GM21528 (cell line): ENCODE measurements around the gene MLC1.
"Not testable (repeated sequence)": the region's sequence is repeated elsewhere in the genome, so short reads cannot be mapped to it uniquely, and the experiment has no call there.

Source experiments
- ATAC-seq: cut with Tn5 transposase; IDR thresholded peaks from one replicate; pipeline ENCODE4 v1.9.1; 2021; ENCODE audit warnings: mild to moderate bottlenecking, moderate library complexity; ENCODE audit not compliant: unreplicated experiment, low FRiP score

MLC1 gene

DNA sequence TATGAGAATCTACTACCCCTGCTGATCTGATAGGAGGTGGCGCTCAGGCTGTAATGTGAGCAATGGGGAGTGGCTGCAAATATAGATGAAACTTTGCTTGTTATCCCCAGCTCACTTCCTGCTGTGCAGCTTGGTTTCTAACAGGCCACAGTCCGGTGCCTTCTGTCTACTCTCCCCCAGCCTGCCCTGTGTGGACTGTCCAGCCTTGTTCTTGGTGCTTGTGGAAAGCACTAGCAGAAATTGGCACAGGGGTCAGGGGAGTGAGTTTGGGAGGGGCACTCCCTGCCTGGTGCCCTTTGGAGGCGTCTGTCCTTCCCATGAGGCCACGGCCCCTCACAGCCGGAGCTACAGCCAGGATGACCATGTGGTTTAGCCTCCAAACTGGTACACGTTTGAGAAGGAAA, 18.9 kb upstream of the MLC1 start:
- no peak for ATAC-seq

DNA sequence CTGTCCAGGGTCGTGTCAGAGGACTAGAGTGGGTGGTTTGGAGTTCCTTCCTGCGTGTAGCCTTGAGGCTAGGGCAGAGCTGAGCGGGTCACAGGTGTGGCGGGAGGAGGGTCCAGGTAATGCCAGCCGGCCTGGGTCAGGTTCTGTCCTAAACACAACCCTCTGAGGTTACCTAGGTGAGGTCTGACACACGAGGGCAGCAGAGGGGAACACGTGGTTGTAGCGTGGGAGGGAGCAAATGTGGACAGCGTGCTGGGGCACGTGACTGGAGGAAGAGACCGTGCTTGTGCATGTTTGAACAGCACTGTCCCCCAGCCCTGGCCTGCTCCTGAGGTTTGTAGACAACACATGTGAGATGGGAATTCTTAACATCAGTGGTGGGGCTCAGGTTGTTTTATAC, 17.7 kb upstream of the MLC1 start:
- no peak for ATAC-seq

DNA sequence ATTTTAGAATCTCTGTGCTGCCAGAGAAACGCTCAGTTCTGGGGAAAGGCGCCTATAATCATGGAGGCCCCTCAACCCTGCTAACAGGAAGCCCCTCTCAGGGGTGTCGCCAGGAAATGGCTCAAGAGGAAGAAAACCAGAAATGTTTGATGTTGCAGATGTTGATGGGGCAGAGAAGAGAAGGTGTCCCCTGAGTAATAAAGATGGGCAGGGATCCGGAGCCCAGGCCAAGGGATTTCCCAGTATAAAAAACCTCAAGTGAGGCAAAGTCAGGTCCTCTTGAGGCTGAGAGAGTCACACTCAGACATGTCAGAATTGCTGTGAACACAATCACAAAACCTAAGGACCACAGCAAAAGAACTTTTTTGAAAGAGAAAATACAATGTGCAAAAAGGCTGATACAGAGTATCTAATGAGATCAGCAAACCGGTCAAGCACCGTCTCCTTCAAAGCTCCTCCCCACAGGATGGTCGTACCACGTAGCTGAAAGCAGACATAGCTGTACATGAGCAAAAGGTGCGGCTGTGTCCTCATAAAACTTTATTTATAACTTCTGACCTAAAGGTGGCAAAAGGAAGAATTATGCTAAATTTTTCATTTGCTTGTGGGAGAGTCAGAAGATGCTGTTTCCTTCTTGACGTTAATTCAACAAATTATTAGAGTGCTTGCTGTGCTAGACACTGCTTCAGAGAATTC, 16.8 kb upstream of the MLC1 start:
- ATAC-seq = no peak

DNA sequence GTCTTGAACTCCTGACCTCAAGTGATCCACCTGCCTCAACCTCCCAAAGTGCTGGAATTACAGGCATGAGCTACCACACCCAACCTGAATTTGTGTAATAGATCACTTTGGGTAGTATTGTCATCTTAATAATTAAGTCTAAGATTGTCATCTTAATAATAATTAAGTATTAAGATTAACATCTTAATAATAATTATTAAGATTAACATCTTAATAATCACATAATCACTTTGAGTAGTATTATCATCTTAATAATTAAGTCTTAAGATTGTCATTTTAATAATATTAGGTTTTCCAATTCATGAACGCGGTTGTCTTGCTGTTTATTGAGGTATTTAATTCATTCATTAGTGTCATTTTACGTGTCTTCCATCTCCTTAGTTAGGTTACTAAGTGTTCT, 12.8 kb upstream of the MLC1 start:
- no peak for ATAC-seq

DNA sequence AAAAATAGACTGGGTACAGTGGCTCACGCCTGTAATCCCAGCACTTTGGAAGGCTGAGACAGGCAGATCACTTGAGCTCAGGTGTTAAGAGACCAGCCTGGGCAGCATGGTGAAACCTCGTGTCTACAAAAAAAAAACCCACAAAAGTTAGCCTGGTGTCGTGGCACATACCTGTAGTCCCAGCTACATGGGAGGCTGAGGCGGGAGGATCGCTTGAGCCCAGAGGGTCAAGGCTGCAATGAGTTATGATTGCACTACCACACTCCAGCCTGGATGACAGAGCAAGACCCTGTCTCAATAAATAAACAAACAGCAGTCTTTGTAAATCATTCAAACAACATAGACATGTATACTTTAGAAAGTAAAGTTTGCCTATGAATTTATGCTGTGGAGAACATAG, 7.1 kb upstream of the MLC1 start:
- no peak for ATAC-seq

DNA sequence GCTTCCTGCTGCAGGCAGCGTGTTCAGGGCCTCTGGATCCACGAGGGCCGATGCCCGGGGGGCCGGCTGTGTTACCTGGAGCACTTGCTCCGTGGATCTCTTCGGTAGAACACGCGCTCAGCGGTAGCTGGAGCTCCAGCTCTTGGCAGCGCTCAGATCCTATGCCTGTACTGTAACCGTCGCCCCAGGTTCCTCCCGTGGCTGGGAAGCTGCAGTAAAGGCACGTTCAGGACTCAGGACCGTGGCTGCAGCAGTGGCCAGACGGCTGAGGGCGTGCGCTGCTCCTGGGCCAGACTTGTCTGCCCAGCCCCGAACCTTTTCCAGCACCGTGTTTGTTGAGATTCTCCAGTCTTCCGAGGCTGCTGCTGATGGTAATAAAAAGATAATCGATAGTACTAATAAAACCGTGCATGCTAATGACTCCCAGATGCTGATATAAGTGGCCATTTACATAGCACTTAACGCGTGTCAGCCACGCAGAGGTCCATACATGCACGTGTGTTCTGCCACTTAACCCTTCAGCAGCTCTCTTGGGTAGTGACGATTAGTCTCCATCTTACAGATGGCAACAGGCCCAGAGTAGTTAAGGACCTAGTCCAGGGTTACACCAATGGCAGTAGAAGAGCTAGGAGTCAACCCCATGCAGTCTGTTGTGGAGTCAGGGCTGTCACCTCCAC, 6.0 kb upstream of the MLC1 start:
- no peak for ATAC-seq

DNA sequence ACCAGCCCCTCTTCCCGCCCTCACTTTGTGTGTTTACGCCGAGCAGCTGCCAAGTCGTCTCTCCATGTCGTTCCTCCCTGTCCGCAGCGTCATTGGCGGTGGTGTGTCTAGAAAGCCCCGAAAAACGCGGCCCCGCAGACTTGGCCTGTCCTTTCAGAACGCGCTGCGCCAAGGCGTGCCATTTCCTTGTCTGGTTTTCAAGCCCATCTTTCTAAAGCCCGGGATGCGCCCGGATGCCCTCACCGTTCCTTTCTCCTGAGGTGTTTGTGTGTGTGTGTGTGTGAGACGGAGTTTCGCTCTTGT, 5.1 kb upstream of the MLC1 start:
- ATAC-seq = no peak

DNA sequence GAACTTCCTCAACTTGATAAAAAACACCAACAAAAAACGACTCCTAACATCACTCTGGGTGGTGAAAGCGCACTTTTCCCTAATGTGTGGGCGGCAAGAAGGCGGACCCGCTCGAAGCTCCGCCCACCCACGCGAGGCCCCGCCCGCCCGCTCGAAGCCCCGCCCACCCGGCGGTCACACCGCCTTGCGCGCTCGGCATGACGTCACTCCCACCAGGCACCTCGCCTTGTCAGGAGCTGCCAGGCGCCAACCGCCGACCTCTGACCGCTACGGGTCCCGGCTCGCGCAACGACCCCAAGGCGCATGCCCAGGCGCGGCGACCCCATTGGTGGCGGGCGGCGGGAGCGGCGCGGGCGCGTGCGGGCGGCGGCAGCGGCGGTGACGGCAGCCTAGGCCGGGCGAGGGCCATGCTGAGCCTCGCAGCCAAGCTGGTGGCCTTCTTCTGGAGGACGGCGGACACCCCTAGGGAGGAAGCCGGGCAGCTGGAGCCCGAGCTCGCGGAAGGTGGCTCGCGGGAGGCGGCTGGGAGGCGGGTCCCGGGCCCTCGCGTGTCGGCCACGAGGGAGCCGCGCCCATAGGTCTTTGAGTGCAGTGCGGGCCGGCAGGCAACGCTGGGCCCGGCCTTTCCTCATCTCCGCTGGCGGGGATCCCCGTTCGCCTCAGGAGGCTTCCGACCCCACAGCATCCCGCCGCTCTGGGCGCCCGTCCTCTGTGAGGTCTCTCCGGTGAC, 4.6 kb upstream of the MLC1 start, which contains the start of gene MOV10L1:
MOV10L1 (plus strand) TSS at position 325 of the 730 bp plus-strand sequence; CDS start at position 408, 83 bp downstream.
- no peak for ATAC-seq

DNA sequence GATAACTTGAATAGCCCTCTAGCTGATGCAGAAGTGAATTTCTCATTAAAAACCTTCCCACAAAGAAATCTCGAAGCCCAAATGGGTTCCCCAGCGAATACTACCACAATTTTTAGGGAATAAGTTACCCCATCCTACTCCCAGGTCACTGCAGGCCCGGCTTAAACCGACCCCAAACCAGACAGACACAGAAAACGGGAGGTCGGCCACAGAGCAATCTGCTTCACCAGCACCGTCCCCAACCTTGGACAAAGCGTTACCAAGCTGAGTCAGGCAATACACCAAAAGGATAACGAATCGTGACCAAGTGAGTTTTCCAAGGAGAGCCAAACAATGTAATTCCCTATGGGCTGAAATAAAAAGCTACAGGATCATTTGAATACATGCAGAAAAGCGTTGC, 4.0 kb upstream of the MLC1 start:
- ATAC-seq = no peak

DNA sequence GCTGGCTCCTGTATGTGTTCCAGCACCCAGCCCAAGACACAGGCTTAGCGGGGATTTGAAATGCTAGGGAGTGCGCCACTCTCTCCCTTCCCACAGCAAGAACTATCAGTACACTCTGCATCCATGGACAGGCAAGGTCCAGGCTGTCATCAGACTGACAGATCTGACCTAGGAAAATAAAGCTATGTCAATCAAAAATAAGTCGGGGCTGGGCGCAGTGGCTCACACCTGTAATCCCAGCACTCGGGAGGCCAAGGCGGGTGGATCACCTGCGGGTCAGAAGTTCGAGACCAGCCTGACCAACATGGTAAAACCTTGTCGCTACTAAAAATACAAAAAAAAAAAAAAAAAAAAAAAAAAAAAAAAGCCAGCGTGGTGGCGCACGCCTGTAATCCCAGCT, 2.9 kb upstream of the MLC1 start:
- no peak for ATAC-seq

DNA sequence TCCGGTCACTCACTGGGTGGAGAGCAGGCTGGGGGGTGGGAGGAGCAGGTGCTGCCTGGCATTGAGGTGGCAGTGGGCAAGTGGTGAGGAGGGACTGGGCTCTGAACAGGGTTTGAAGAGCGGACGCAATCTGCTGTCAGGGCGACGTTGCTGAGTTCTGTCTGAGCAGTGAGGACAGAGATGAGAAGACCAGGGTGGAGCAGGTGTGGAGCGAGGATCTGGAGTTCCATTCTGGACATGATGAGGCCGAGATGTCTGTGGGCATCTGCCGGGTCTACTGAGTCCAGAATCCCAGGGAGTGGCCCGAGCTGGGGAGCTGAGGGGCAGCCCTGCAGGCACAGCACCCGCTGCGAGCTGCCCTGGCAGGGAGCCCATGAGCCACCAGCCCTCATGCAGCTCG, 2.4 kb upstream of the MLC1 start:
- ATAC-seq = no peak

DNA sequence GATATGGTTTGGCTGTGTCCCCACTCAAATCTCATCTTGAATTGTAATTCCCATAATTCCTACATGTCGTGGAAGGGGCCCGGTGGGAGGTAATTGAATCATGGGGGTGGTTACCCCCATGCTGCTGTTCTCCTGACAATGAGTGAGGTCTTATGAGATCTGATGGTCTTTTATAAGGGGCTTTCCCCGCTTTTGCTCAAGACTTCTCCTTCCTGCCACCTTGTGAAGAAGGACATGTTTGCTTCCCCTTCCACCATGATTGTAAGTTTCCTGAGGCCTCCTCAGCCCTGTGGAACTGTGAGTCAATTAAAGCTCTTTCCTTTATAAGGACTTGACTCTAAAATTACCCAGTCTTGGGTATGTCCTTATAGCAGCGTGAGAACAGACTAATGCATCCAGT, 1.7 kb upstream of the MLC1 start:
- ATAC-seq = not testable (repeated sequence)

DNA sequence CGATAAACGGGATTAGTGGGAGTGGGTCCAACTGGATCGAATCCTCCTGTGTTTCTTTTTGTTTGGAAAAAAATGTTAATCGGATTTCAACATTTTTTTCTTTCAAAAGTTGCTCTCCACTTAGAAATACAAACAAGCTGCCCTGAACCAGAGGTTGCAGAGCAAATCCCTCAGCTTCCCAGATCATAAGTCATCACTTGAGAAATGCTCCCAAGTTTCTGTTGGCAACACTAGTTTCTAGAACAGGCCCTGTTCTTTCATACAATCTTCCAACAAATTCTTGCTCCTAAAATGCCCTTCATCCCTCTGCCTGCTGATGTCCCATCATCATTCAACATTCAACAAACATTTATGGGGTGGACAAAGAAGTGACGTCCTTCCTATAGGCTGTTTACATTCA, 1.3 kb upstream of the MLC1 start:
- no peak for ATAC-seq

DNA sequence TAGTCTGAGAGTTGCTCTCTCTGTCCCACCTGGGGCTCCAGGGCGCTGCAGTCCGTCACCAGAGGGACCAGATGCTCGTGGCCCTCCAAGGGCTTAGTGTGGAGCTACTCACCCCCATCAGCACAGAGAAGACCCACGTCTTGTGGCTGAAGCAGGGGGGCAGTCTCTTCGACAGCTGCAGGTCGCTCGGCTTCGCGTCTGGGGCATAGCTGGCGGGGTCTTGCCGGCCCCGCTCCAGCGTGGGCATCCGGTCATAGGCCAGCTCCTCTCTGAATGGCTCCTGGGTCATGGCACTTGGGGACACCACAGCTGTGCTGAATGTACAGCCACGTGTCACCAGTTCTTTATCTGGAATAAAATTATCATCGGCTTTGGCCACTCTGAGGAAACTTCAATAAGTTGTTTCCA, 608 bp downstream of the MLC1 start:
- no peak for ATAC-seq

DNA sequence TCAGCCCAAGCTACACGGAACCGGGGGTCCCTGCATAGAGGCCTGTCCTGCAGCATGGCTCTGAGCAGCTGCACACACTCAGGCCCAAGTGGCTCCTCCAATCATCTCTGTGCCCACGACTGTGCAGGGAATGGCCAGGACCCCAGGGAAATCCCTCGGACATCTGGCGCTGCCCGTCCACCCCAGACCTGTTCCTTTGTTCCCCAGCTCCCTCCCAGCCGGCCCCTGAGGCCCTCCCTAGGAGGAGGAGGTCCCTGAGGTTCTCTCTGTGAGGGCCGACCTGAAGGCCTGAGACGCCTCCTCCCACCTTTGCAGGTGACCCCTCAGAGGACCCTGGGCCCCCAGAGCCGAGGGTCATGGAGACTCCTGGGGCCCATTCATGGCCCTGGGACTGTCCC, 1.1 kb downstream of the MLC1 start:
- no peak for ATAC-seq

DNA sequence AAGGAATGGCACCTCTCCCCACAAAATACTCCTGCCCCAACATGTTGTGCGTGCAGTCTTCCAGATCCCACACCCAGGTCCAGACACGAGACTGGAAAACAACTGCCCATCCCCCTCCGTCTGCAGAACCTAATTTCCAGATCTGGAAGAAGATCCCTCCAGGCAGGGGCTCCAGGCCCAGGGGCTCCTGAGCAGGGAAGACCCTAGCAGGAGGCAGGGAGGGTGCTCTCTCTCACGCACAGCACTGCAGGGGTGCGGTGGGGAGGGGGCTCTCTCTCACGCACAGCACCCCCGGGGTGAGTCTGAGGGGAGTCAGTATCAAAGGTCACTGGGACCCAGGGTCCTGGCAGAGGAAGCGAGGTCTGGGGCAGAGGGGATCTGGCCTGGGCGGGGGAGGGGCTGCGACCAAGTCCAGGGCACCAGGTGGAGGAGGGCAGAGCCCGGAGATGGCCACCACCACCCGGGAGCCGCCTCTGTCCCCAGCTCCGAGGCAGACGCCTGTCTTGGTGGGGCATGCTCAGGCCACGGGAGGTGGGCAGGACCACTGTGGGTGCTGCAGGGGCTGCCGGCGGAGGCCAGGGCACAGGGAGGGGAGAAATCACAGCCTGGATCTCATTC, 1.7 kb downstream of the MLC1 start:
- ATAC-seq = no peak

DNA sequence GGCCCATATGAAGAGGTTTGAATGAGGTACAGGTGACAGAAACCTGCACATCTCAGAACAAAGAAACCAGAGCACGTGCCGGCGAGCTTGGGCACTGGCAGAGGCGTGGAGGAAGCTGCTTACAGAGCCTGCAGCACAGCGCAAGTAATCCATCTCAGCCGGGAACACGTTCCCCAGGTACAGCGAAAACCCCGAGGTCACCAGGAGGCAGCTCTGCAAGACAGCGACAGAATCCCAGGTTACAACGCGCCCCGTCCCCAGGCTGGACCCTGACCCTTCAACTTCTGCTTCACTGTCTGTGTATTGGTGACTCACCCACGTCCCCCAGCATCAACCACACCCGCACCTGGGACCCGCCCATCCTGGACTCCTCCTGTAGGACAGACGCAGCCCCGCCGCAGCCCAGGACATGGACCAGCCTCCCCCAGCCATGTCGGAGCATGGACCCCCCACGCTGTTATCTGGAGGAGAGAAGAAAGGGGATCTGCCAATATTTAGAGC, 2.2 kb downstream of the MLC1 start:
- no peak for ATAC-seq

DNA sequence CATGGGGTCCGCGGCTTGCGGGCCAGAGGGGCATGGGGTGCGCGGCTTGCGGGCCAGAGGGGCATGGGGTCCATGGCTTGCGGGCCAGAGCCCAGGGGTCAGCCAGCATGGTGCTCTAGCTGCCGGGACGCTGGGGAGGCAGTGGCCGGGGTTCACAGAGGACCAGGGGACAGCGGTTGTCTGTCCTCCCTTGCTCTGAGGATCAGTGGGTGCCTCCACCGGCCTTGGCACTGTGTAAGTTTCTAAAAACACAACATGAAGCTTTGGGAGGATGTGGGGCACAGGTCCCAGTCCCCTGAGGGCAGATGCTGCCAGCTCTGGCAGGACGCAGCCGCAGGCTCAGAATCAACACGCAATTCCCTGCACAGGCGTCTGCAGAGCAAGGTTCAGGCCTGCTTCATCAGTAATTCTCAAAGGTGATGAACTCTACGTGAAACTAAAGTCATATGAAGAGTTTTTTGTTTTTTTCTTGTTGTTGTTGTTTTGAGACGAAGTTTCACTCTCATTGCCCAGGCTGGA, 3.0 kb downstream of the MLC1 start:
- ATAC-seq = no peak

DNA sequence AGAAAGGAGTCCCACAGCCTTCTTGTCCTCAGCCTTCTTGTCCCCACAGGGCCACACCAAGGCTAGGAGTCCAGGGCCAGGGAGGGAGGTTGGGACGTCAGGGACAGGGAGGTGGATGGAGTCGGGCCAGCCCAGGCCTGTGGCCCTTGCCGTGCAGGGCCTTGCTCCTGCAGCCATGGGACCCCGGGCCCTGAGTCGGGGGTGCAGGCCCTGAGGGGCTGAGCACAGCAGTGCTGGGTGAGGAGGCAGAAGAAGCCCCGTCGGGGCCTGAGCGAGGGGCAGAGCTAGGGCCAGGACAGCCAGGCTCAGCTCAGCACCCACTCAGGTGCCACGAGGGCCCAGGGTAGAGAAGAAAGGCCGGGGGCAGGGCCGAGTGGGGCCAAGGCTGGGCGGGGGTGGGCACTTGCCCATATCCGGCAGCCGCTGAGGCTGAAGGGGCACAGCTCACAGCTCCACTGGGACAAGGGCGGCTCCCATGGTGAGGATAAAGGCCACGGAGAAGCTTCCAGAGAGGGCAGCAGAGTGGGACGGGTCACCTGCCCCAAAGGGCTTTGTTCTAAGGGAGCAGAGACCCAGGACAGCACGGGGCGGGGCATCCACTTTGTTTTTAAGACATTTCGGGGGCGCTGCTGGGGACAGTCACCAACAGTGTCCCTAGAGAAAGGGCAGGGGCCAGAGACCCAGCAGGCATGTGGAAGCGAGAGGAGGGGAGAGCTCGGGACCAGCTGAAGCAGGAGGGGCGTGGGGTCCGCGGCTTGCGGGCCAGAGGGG, 3.6 kb downstream of the MLC1 start:
- no peak for ATAC-seq

DNA sequence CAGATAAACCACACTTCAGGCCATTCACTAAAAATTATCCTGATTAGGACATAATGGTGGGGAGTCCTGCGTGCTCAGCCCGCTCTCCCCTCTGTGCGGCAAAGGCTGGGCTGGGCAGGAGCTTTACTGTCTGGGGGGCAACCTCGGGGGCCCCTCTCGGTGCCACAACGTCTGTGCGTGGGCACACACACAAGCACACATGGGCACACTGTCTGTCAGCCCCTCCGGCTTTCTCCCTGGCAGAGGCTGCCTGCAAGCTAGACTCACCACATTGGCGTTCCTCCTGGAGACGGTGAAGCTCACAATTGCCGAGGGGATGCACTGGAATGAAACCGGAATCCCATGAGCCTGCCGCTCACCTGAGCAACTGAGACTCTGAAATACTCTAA, 5.2 kb downstream of the MLC1 start:
- no peak for ATAC-seq
